ENCODE data around the gene MAN2A2. TPM values are rescaled to one million over a fixed set of nuclear protein-coding genes. Genes with fewer than 3 reads are reported as not detected.
A peak's percentile ranks its signal among the peaks of the same experiment; 100 is the strongest.
"Not testable (repeated sequence)": the region's sequence is repeated elsewhere in the genome, so short reads cannot be mapped to it uniquely, and the experiment has no call there.

MAN2A2 gene
- total RNA-seq, 2 donors from 2014 or later: 79.3 to 83.2 TPM

- peak; percentile 8 to 29 for ATAC-seq
- DNase-seq: no peak
- intact Hi-C loops (cut with DNase I): no loop called here
Observed at GRCh38 chr15:90870354-90871138, 32.6 kb upstream of the MAN2A2 start.

DNA sequence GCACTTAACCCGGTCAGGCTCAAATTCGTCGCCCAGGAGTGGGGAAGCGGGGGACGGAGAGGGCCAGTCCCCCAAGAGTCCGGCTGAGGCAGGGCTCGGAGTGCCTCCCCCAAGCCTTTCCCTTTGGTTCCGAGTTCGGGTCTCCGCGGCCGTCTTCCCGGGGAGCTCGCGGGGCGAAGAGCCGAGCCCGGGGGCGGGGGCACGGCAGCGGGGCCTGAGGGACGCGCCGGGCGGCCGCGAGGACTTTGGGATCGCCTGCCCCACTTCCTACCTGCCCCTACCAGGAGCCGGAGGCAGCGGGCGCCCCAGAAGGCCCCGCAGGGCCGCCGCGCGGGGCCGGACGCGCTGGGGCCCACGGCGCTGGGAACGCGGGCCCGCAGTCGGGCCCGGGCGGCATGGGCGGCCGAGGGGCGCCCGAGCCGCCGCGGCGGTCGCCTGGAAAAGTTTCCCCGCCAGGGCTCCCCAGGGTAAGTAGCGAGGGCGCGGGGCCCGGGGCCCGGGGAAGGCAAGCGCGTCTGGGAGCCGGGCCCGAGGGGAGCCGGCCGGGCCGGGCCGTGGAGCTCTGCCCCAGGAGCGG, 31.9 kb upstream of the MAN2A2 start:
- ATAC-seq (peak; percentile 8 to 32), DNase-seq (no peak)
- intact Hi-C loops (cut with DNase I): no loop called here

DNA sequence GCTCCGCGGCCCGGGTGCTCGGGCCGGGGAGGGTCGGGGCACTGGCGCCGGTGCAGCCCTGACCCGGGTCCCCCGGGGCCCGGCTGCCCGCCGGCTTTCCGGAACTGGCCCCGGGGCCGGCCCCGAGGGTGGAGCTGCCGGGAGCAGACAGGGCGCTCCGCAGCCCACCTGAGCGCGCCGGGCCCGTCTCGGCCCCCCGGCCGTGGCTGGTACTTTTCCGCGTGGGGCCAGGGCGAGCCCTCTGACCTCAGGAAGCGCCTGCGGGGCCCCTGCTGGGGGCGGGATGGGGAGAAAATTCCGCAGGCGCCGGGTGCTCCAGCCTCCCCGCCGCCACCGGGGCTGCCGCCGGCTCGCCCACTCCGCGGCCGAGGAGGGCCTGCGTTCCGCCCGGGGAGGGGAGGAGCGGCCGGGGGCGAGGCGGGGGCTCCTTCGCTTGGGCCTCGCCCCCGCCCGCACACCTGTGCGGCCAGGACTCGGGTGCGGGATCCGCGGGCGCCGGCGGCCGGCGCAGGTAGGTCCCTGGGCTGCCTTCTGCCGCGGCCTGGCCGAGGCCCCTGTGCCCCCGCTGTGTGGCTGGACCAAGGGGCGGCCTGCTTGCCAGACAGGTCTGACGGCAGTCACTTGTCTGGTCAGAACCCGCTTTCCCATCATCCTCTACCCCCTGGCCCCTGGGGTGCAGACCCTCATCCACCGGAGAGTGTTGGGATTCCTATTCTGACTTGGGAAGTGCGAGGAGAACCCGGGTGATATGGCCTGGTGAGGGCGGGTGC, 31.2 kb upstream of the MAN2A2 start:
- DNase-seq (no peak), ATAC-seq (peak; percentile 8 to 28)
- intact Hi-C loops (cut with DNase I): no loop called here

DNA sequence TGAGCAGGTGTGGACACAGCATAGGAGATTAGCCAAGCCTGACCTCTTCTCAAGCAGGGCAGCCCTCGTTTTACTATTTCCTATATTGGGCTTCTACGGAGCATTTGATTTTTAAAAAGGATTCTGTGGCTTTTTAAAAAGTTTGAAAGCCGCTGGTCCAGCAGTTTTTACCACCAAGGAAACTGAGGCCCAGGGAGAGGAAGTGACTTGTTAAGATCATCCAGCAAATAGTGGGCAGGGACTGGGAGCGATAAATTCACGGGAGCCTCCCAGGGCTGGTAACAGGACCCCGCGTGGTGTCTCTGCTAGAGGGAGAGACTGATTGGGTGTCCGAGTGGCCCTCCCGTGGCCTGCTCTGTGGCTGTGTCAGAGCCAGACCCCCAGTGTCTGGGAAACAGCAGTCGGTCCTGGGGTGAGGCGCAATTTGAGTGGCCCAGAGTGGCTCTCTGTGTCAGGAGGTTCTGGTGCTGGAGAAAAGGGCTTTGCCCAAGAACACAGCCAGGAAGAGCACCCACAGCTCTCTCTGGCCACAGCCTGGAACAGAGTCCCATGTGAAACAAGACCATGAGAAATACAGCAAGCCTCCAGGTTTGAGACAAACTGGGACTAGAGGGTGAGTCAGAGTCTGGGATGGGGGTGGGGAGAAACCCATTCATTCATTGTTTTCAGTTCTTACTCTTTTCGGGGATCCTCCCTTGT, 30.5 kb upstream of the MAN2A2 start:
- no peak for DNase-seq
- ATAC-seq: peak; percentile 16 to 33
- intact Hi-C loops (cut with DNase I): no loop called here

GRCh38 chr15:90873488-90873997, 29.6 kb upstream of the MAN2A2 start:
- intact Hi-C loops (cut with DNase I): no loop called here
- no peak for DNase-seq
- no peak for ATAC-seq

- intact Hi-C loops (cut with DNase I): no loop called here
- no peak for DNase-seq
- no peak for ATAC-seq
Observed at GRCh38 chr15:90873998-90874605, 29.0 kb upstream of the MAN2A2 start.

DNA sequence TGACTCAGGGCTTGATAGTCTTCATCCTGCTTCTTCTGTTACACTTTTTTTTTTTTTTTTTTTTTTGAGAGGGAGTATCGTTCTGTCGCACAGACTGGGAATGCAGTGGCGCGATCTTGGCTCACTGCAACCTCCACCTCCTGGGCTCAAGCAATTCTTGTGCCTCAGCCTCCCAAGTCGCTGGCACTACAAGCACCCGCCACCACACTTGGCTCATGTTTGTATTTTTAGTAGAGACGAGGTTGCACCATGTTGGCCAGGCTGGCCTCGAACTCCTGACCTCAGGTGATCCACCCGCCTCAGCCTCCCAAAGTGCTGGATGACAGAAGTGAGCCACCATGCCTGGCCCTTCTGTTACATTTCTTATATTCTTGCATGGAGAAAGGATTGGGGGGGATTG, 28.1 kb upstream of the MAN2A2 start:
- DNase-seq; intact Hi-C loops (cut with DNase I); ATAC-seq: not testable (repeated sequence)

- no peak for ATAC-seq
- DNase-seq: no peak
- intact Hi-C loops (cut with DNase I): no loop called here
Observed at GRCh38 chr15:90875549-90875981, 27.5 kb upstream of the MAN2A2 start.

GRCh38 chr15:90876046-90876445, 27.1 kb upstream of the MAN2A2 start:
- ATAC-seq: no peak
- intact Hi-C loops (cut with DNase I): no loop called here
- DNase-seq: no peak

GRCh38 chr15:90876512-90877170, 26.5 kb upstream of the MAN2A2 start:
- no peak for DNase-seq
- no peak for ATAC-seq
- intact Hi-C loops (cut with DNase I): no loop called here

DNA sequence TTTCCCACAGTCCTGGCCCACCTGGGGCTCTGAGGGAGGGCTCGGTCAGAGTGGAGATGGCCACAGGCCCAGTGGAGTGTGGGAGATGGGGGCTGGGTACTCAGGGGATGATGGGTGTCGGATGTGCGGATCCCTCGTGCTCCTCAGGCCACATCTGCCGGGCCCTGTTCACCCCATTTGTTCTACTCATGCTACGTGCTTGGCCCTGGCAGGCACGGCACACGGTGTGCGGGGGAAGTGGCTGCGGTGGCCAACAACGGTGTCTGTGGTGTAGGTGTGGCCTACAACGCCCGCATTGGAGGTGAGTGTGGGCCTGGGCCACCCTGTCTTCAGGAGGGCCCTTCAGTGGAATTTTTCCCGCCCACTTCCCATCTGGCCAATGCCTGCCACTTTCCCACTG, 25.8 kb upstream of the MAN2A2 start:
- DNase-seq (no peak), ATAC-seq (no peak)
- intact Hi-C loops (cut with DNase I): no loop called here

- intact Hi-C loops (cut with DNase I): no loop called here
- no peak for DNase-seq
- no peak for ATAC-seq
Observed at GRCh38 chr15:90877996-90878395, 25.1 kb upstream of the MAN2A2 start.

DNA sequence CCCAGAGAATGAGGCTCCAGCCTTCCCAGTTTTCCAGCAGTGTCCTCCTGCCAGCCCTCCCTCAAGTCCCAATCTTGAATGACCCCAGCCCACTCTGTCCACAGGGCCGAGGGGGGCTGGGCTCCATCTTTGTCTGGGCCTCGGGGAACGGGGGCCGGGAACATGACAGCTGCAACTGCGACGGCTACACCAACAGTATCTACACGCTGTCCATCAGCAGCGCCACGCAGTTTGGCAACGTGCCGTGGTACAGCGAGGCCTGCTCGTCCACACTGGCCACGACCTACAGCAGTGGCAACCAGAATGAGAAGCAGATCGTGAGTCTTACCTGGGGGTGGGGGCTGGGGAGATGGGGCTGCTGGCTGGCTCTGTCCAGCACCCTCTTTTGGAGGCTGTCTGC, 24.4 kb upstream of the MAN2A2 start:
- ATAC-seq (no peak), DNase-seq (no peak)
- intact Hi-C loops (cut with DNase I): no loop called here

DNA sequence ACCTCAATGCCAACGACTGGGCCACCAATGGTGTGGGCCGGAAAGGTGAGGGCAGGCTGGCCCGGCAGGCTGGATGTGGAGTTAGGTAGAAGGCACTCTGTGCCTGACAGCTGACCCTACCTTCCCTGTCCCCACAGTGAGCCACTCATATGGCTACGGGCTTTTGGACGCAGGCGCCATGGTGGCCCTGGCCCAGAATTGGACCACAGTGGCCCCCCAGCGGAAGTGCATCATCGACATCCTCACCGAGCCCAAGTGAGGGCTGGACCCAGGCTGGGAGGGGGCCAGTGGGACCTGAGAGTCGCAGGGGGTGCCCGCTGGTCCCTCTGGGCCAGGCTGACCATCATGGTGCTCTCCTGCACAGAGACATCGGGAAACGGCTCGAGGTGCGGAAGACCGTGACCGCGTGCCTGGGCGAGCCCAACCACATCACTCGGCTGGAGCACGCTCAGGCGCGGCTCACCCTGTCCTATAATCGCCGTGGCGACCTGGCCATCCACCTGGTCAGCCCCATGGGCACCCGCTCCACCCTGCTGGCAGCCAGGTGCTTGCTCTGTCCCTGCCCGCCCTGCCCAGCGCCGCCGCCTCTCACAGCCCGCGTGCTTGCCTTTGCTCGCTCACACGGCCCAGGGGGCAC, 23.3 kb upstream of the MAN2A2 start:
- intact Hi-C loops (cut with DNase I): loop anchor here in 1 of 2 donors (5.0 kb wide), 1 partner anchor 163 kb away; the partner anchor contains the start of gene BLM
- DNase-seq (no peak), ATAC-seq (no peak)

- no peak for DNase-seq
- intact Hi-C loops (cut with DNase I): loop anchor here in 1 of 2 donors (5.0 kb wide), 1 partner anchor 163 kb away; the partner anchor contains the start of gene BLM
- ATAC-seq: no peak
Observed at GRCh38 chr15:90880381-90881145, 22.5 kb upstream of the MAN2A2 start.

DNA sequence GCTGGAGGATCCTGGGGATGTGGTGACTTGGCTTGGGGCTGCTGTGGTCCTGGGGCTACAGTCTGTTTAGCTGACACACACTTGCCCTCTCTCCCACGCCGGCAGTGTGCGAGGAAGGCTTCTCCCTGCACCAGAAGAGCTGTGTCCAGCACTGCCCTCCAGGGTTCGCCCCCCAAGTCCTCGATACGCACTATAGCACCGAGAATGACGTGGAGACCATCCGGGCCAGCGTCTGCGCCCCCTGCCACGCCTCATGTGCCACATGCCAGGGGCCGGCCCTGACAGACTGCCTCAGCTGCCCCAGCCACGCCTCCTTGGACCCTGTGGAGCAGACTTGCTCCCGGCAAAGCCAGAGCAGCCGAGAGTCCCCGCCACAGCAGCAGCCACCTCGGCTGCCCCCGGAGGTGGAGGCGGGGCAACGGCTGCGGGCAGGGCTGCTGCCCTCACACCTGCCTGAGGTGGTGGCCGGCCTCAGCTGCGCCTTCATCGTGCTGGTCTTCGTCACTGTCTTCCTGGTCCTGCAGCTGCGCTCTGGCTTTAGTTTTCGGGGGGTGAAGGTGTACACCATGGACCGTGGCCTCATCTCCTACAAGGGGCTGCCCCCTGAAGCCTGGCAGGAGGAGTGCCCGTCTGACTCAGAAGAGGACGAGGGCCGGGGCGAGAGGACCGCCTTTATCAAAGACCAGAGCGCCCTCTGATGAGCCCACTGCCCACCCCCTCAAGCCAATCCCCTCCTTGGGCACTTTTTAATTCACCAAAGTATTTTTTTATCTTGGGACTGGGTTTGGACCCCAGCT, 21.7 kb upstream of the MAN2A2 start:
- intact Hi-C loops (cut with DNase I): loop anchor here in 1 of 2 donors (5.0 kb wide), 1 partner anchor 164 kb away; the partner anchor contains the start of gene BLM
- ATAC-seq: no peak
- no peak for DNase-seq

Measured in left cardiac atrium (tissue), 4 donors.